HG03108 (cell line): ENCODE data around the gene NFATC2IP.
"Not testable (repeated sequence)": the region's sequence is repeated elsewhere in the genome, so short reads cannot be mapped to it uniquely, and the experiment has no call there.

Source experiments
- ATAC-seq: cut with Tn5 transposase; IDR thresholded peaks from one replicate; pipeline ENCODE4 v1.9.1; 2021; ENCODE audit warnings: moderate library complexity; ENCODE audit not compliant: unreplicated experiment

The NFATC2IP gene

GRCh38 chr16:28964496-28964895 is 13.8 kb downstream of the NFATC2IP start:
- no peak for ATAC-seq

GRCh38 chr16:28967156-28967555 is 16.4 kb downstream of the NFATC2IP start:
- no peak for ATAC-seq

GRCh38 chr16:28969696-28970095 is 19.0 kb downstream of the NFATC2IP start:
- ATAC-seq = not testable (repeated sequence)

- peak; percentile 13 for ATAC-seq
These were observed 23.3 kb downstream of the NFATC2IP start for GRCh38 chr16:28974007-28974436.

GRCh38 chr16:28974437-28975157 is 23.9 kb downstream of the NFATC2IP start, which contains the start of gene SPNS1:
SPNS1 (plus strand) TSS chr16:28974778; CDS start chr16:28975152, 374 bp downstream.
- ATAC-seq = peak; percentile 73

- no peak for ATAC-seq
These were observed 24.4 kb downstream of the NFATC2IP start for GRCh38 chr16:28975158-28975599.

GRCh38 chr16:28977703-28978662 is 27.2 kb downstream of the NFATC2IP start:
- no peak for ATAC-seq

GRCh38 chr16:28980330-28980729 is 29.6 kb downstream of the NFATC2IP start:
- ATAC-seq = not testable (repeated sequence)

- no peak for ATAC-seq
These were observed 30.2 kb downstream of the NFATC2IP start for GRCh38 chr16:28980929-28981328.

- no peak for ATAC-seq
These were observed 30.8 kb downstream of the NFATC2IP start for GRCh38 chr16:28981517-28981916.

GRCh38 chr16:28982418-28982817 is 31.7 kb downstream of the NFATC2IP start:
- no peak for ATAC-seq

- ATAC-seq = no peak
These were observed 32.2 kb downstream of the NFATC2IP start for GRCh38 chr16:28982949-28983348.

GRCh38 chr16:28983644-28984043 is 32.9 kb downstream of the NFATC2IP start:
- no peak for ATAC-seq

GRCh38 chr16:28984091-28984490 is 33.4 kb downstream of the NFATC2IP start:
- ATAC-seq = no peak

- ATAC-seq = no peak
These were observed 33.9 kb downstream of the NFATC2IP start, which contains the start of gene LAT for GRCh38 chr16:28984619-28985135. LAT (plus strand) TSS chr16:28985052; CDS start chr16:28985418, 366 bp downstream.

- no peak for ATAC-seq
These were observed 34.7 kb downstream of the NFATC2IP start for GRCh38 chr16:28985211-28986041.

GRCh38 chr16:28986046-28986445 is 35.3 kb downstream of the NFATC2IP start:
- no peak for ATAC-seq

- ATAC-seq = no peak
These were observed 35.8 kb downstream of the NFATC2IP start for GRCh38 chr16:28986492-28986891.

GRCh38 chr16:28987170-28987853 is 36.6 kb downstream of the NFATC2IP start:
- no peak for ATAC-seq

- no peak for ATAC-seq
These were observed 38.6 kb downstream of the NFATC2IP start for GRCh38 chr16:28989363-28989762.
